Right lobe of liver (tissue), 4 donors: ENCODE results near the gene PTGR1.

Source experiments
- CTCF ChIP-seq, 4 donors: fragments of 200-600 bp in 3 of 4; fragments of 450-650 bp in 1 of 4; IDR thresholded peaks; one replicate each; pipeline versions ENCODE4 v1.5.1 to v1.8.0; 2016 to 2022; ENCODE audit warnings: antibody characterized with exemption in 4 of 4, mild to moderate bottlenecking in 2 of 4
- POLR2A ChIP-seq: fragments of 450-650 bp; IDR thresholded peaks from one replicate; pipeline ENCODE4 v1.6.1; 2017; ENCODE audit warnings: antibody characterized with exemption, mild to moderate bottlenecking
- donor health status: DM: no; HTN: no; CAD: no.
- donor health status: DM: no; HTN: no; CAD: no.
- donor health status: DM: no; HTN: yes; CAD: no.

DNA sequence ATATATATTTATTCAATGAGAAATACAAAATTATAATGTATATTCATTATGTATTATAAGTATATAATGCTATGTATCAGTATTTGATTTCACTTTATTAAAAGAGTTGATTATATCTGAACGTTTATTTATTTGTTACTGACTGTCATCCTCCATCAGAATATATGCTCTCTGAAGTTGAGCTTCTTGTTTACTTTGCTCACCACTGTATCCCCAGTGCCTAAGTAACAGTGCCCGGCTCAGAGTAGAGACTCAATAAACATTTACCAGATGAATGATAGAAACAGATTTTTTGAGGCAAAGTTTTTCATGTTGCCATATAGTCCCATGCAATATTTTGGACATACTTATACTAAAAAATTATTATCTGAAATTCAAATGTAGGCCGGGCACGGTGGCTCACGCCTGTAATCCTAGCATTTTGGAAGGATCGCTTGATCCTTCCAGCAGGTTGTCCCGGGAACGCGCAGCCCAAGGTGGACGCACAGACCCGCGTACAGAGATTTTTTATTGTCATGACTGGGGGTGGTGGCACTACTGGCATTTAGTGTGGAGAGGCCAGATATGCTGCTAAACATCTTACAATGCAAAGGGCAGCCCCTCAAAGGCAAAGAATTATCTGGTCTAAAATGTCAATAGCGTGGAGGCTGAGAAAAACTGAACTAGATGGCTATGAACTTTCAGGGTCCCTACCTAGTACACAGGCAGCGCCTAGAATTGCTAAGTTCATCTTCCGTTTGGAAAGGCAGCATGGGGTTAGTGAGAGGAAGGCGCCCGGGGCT, 30.9 kb upstream of the PTGR1 start:
- TF ChIP-seq CTCF (IDR thresholded peaks at IDR 0.05) (no peak), POLR2A (no peak)
